Measurements from ENCODE around the gene FLVCR2.

DNA sequence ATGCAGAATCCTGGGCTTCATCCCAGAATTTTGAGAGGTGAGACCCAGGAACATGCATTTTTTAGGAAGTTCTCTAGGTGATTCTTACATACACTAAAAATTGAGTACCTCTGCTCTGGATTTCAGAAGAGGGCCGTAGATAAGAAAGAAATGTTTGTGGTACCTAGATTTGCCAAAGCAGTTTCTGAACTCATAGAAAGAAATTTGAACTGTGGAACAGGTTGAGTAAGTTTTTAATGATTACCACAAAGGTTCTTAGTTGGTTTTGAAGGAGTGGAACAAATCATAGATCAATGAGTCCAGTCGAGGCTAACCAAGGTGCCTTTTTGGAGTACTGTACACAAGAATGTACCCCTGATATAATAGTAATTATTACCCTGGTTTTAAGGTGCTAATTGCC lies 107.5 kb downstream of the FLVCR2 start:
- TF ChIP-seq, protein P1, sequence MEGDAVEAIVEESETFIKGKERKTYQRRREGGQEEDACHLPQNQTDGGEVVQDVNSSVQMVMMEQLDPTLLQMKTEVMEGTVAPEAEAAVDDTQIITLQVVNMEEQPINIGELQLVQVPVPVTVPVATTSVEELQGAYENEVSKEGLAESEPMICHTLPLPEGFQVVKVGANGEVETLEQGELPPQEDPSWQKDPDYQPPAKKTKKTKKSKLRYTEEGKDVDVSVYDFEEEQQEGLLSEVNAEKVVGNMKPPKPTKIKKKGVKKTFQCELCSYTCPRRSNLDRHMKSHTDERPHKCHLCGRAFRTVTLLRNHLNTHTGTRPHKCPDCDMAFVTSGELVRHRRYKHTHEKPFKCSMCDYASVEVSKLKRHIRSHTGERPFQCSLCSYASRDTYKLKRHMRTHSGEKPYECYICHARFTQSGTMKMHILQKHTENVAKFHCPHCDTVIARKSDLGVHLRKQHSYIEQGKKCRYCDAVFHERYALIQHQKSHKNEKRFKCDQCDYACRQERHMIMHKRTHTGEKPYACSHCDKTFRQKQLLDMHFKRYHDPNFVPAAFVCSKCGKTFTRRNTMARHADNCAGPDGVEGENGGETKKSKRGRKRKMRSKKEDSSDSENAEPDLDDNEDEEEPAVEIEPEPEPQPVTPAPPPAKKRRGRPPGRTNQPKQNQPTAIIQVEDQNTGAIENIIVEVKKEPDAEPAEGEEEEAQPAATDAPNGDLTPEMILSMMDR (IDR thresholded peaks at IDR 0.05), result no peak
- TF ChIP-seq POLR2A (IDR thresholded peaks at IDR 0.05), result no peak
